Neural progenitor cell (in vitro differentiated cells): ENCODE results near the gene FNTB.

Experiments used
- CTCF ChIP-seq: fragments of 200-600 bp; sonication (generic); IDR thresholded peaks from 2 replicates; pipeline ENCODE4 v1.5.1; 2017; ENCODE audit warnings: antibody characterized with exemption, mild to moderate bottlenecking
- EZH2phosphoT487 ChIP-seq: fragments of 200-600 bp; sonication (generic); IDR thresholded peaks from 2 replicates; pipeline ENCODE4 v1.6.1; 2017; ENCODE audit warnings: antibody characterized with exemption

GRCh38 chr14:65033181-65033580 lies 46.5 kb downstream of the FNTB start:
- TF ChIP-seq CTCF: no peak
- no peak for TF ChIP-seq EZH2phosphoT487
